Neural cell (in vitro differentiated cells): Measurements from ENCODE around the gene TTC39A. TPM values are rescaled to one million over a fixed set of nuclear protein-coding genes. Genes with fewer than 3 reads are reported as not detected.

Experiments used
- H2AFZ ChIP-seq: fragments of 200-600, 300-800 bp; sonication (generic), shearing (Covaris generic); 2 replicates; pipeline ENCODE4 v1.6.0; 2014; ENCODE audit warnings: low read depth, mild to moderate bottlenecking, antibody characterized with exemption, low read length, moderate library complexity
- H3F3A ChIP-seq: fragments of 200-600 bp; shearing (Covaris generic); 2 replicates; pipeline ENCODE4 v1.6.1; 2016; ENCODE audit warnings: mild to moderate bottlenecking, moderate library complexity, mixed read lengths, antibody characterized with exemption, low read length; ENCODE audit not compliant: insufficient read depth, poor library complexity, severe bottlenecking
- H3K27ac ChIP-seq: fragments of 200-600, 300-800 bp; sonication (generic), shearing (Covaris generic); 2 replicates; pipeline ENCODE4 v1.5.1; 2014; ENCODE audit warnings: mild to moderate bottlenecking, low read length, moderate library complexity
- H3K27me3 ChIP-seq: fragments of 300-800, 200-600 bp; sonication (generic), shearing (Covaris generic); 2 replicates; pipeline ENCODE4 v1.6.0; 2014; ENCODE audit warnings: mild to moderate bottlenecking, low read depth, low read length, moderate library complexity; ENCODE audit not compliant: insufficient read depth
- H3K36me3 ChIP-seq: fragments of 300-800, 200-600 bp; sonication (generic), shearing (Covaris generic); 2 replicates; pipeline ENCODE4 v1.5.1; 2014; ENCODE audit warnings: mild to moderate bottlenecking, antibody characterized with exemption, low read length, moderate library complexity; ENCODE audit not compliant: insufficient read depth
- H3K4me2 ChIP-seq: fragments of 300-800, 200-600 bp; sonication (generic), shearing (Covaris generic); 2 replicates; pipeline ENCODE4 v1.6.0; 2014; ENCODE audit warnings: mild to moderate bottlenecking, low read length
- H3K4me3 ChIP-seq: fragments of 300-800, 200-600 bp; sonication (generic), shearing (Covaris generic); 2 replicates; pipeline ENCODE4 v1.5.1; 2014; ENCODE audit warnings: mild to moderate bottlenecking, low read length, moderate library complexity
- H3K79me2 ChIP-seq: fragments of 200-600 bp; shearing (Covaris generic); replicated peaks from 2 replicates; pipeline ENCODE4 v1.6.0; 2014; ENCODE audit warnings: mild to moderate bottlenecking, low read length, moderate library complexity; ENCODE audit not compliant: insufficient read depth
- H3K9ac ChIP-seq: fragments of 300-800, 200-600 bp; sonication (generic), shearing (Covaris generic); 2 replicates; pipeline ENCODE4 v1.6.1; 2016; ENCODE audit warnings: mild to moderate bottlenecking, low read length, mixed read lengths
- H3K9me2 ChIP-seq: fragments of 200-600 bp; shearing (Covaris generic); 2 replicates; pipeline ENCODE4 v1.6.1; 2016; ENCODE audit warnings: mild to moderate bottlenecking, low read length, mixed read lengths; ENCODE audit not compliant: insufficient read depth
- H3K9me3 ChIP-seq: fragments of 200-600, 300-800 bp; sonication (generic), shearing (Covaris generic); 2 replicates; pipeline ENCODE4 v1.6.1; 2016; ENCODE audit warnings: mild to moderate bottlenecking, mixed run types, low read length, moderate library complexity, mixed read lengths
- H4K20me1 ChIP-seq: fragments of 200-600 bp; shearing (Covaris generic); 2 replicates; pipeline ENCODE4 v1.6.1; 2016; ENCODE audit warnings: mild to moderate bottlenecking, mixed run types; ENCODE audit not compliant: insufficient read depth
- CTCF ChIP-seq: fragments of 450-650 bp; IDR thresholded peaks from 2 replicates; pipeline ENCODE4 v1.5.1; 2014; ENCODE audit warnings: antibody characterized with exemption, mild to moderate bottlenecking, moderate library complexity; ENCODE audit not compliant: poor library complexity, severe bottlenecking
- EP300 ChIP-seq: fragments of 450-650 bp; conservative IDR thresholded peaks from 2 replicates; pipeline ENCODE4 v1.6.1; 2014; ENCODE audit warnings: antibody characterized with exemption, mild to moderate bottlenecking, moderate library complexity; ENCODE audit not compliant: poor library complexity, severe bottlenecking
- EZH2 ChIP-seq: fragments of 200-600, 300-800 bp; shearing (Covaris generic), sonication (generic); IDR thresholded peaks from 2 replicates; pipeline ENCODE4 v1.6.1; 2014; ENCODE audit warnings: antibody characterized with exemption, low read length, borderline replicate concordance, mild to moderate bottlenecking; ENCODE audit not compliant: insufficient read depth, poor library complexity, severe bottlenecking
- MXI1 ChIP-seq: fragments of 450-650 bp; conservative IDR thresholded peaks from 2 replicates; pipeline ENCODE4 v1.6.1; 2014; ENCODE audit warnings: antibody characterized with exemption, mild to moderate bottlenecking; ENCODE audit not compliant: poor library complexity, severe bottlenecking
- POLR2AphosphoS5 ChIP-seq: IDR thresholded peaks from 2 replicates; pipeline ENCODE4 v1.6.1; 2012
- RAD21 ChIP-seq: fragments of 450-650 bp; conservative IDR thresholded peaks from 2 replicates; pipeline ENCODE4 v1.6.1; 2014; ENCODE audit warnings: antibody characterized with exemption, mild to moderate bottlenecking, moderate library complexity
- REST ChIP-seq: IDR thresholded peaks from 2 replicates; pipeline ENCODE4 v1.6.1; 2012; ENCODE audit warnings: borderline replicate concordance
- SMC3 ChIP-seq: fragments of 450-650 bp; conservative IDR thresholded peaks from 2 replicates; pipeline ENCODE4 v1.6.1; 2014; ENCODE audit warnings: antibody characterized with exemption, mild to moderate bottlenecking, moderate library complexity; ENCODE audit not compliant: poor library complexity
- TAF1 ChIP-seq: IDR thresholded peaks from 2 replicates; pipeline ENCODE4 v1.6.1; 2012; ENCODE audit warnings: low read depth
- polyA plus RNA-seq: library from polyadenylated mRNA; depleted of rRNA; stranded (reverse); fragments of >200 nt; gene quantifications from 2 replicates; pipeline ENCODE4 v1.2.3, GENCODE V29; 2014

TTC39A gene
- polyA plus RNA-seq, 1 donor from 2014 or later = 1.1 TPM

GRCh38 chr1:51373898-51374297 lies 43.5 kb upstream of the TTC39A start:
- Histone ChIP-seq H3K27me3 (no peaks in the 10 kb centered on the region), H2AFZ (no peak overlapping the region), H3K4me2 (no peak overlapping the region), H3K79me2 (no peaks in the 10 kb centered on the region), H3K9ac (no peak overlapping the region), H3K4me3 (no peak overlapping the region), H3K27ac (no peak overlapping the region), H4K20me1 (no peaks in the 10 kb centered on the region), H3F3A (no peaks in the 10 kb centered on the region), H3K36me3 (no peaks in the 10 kb centered on the region), H3K9me3 (no peaks in the 10 kb centered on the region), H3K9me2 (no peaks in the 10 kb centered on the region)
- TF ChIP-seq RAD21 = no peak
- TF ChIP-seq REST = no peak
- no peak for TF ChIP-seq SMC3
- no peak for TF ChIP-seq MXI1
- no peak for TF ChIP-seq CTCF
- no peak for TF ChIP-seq EZH2
- no peak for TF ChIP-seq TAF1
- no peak for TF ChIP-seq EP300
- no peak for TF ChIP-seq POLR2AphosphoS5

GRCh38 chr1:51372561-51372960 lies 42.2 kb upstream of the TTC39A start:
- H3K79me2 ChIP-seq = no peaks in the 10 kb centered on the region

More at GRCh38 chr1:51372561-51372960, 42.2 kb upstream of the TTC39A start:
- H3K27me3 ChIP-seq = no peaks in the 10 kb centered on the region
- TF ChIP-seq EZH2 (no peak), RAD21 (no peak), MXI1 (no peak)
- H2AFZ ChIP-seq = no peak overlapping the region
- H3K4me3 ChIP-seq = no peak overlapping the region
- no peaks in the 10 kb centered on the region for H3K36me3 ChIP-seq
- no peaks in the 10 kb centered on the region for H3F3A ChIP-seq
- H3K4me2 ChIP-seq = no peak overlapping the region
- no peak overlapping the region for H3K9ac ChIP-seq
- H3K9me2 ChIP-seq = no peaks in the 10 kb centered on the region
- no peak overlapping the region for H3K27ac ChIP-seq
- no peaks in the 10 kb centered on the region for H3K9me3 ChIP-seq
- H4K20me1 ChIP-seq = no peaks in the 10 kb centered on the region
